ENCODE measurements around the gene ABO.
"Not testable (repeated sequence)": the region's sequence is repeated elsewhere in the genome, so short reads cannot be mapped to it uniquely, and the experiment has no call there.

The ABO gene

DNA sequence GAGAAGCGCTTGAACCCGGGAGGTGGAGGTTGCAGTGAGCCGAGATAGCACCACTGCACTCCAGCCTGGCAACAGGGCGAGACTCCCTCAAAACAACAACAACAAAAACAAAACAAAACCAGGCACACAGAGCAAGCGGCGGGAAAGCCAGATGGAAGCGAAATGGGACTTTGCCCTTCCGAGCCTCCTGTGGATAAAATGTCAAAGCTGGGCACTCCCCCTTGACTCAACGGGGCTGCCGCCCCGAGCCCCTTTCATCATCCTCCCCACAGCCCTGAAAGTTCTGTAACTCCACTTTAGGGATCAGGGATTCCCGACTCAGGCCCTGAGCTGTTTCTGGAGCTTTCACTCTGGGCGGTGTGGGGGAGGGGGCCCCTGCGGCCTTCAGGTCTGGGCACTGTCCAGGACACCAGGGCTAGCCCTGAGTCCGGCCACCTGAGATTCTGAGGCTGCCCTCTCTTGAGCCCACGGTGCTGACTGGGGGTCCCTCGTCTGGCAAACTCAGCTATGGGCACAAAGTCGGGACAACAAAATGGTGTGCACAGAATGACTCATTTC lies 35.4 kb downstream of the ABO start:
- no peak for DNase-seq (ENCODE audit: low read depth)
- H3K4me3 ChIP-seq (ENCODE audit: low read depth, low read length): no peak overlapping the region
- TF ChIP-seq, protein P1, sequence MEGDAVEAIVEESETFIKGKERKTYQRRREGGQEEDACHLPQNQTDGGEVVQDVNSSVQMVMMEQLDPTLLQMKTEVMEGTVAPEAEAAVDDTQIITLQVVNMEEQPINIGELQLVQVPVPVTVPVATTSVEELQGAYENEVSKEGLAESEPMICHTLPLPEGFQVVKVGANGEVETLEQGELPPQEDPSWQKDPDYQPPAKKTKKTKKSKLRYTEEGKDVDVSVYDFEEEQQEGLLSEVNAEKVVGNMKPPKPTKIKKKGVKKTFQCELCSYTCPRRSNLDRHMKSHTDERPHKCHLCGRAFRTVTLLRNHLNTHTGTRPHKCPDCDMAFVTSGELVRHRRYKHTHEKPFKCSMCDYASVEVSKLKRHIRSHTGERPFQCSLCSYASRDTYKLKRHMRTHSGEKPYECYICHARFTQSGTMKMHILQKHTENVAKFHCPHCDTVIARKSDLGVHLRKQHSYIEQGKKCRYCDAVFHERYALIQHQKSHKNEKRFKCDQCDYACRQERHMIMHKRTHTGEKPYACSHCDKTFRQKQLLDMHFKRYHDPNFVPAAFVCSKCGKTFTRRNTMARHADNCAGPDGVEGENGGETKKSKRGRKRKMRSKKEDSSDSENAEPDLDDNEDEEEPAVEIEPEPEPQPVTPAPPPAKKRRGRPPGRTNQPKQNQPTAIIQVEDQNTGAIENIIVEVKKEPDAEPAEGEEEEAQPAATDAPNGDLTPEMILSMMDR (IDR thresholded peaks at IDR 0.05; ENCODE audit: low read depth, low read length, missing control alignments): no peak

DNA sequence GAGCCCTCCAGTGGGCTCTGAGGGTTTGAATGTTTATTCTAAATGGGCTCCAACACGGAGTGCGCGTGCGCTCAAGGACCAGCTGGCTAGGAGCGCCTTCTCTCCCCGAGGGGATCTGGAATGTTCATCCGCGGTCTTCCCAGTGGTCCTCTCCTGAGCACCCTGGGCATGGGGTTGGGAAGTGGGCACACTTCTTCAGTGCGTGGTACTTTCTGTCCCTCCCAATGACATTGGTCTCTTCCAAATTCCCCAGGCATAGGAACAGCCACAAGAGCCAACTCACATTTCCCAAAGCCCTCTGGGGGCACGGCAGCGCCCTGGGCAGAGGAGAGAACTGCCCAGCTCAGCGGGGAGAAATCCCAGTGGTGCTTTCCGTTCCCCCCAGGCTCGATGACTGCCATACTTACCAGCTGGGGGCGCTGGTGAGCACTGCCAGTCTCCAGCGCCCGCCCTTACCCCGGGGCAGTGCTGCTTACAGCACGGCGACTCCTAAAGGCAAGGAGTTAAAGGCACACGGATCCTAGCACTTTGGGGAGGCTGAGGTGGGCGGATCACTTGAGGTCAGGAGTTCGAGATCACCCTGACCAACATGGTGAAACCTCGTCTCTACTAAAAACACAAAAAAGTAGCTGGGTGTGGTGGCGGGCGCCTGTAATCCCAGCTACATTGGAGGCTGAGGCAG lies 36.0 kb downstream of the ABO start:
- DNase-seq (ENCODE audit: low read depth): no peak
- TF ChIP-seq, protein P1 (IDR thresholded peaks at IDR 0.05; ENCODE audit: low read depth, low read length, missing control alignments): peak; percentile 67
- H3K4me3 ChIP-seq (ENCODE audit: low read depth, low read length): no peak overlapping the region

DNA sequence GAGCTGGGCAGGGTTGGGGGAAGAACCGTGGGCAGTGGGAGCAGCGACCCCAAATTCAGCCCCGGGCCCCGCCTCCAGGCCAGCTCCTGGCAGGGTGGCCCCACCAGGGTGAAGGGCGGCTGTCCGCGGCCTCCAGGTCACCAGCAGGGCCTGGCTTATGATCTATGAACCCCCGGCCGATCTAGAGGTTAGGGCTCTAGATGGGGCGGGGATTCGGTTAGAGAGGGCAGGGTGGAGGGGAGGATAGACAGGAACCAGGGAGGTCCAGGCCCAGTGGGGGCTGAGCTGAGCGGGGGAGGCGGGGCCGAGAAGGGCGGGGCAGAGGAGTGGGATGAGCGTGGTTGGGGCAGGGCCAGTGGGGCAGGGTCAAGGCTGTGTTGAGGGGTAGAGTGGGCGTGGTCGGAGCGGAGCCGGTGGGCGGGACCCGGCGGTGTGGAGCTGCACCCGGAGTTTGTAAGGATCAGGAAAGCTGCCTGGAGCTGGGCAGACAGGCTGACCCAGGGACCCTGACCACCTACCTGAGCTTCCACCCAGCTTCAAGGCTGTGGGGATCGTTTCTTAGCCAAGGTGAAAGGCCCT lies 36.6 kb downstream of the ABO start:
- TF ChIP-seq, protein P1 (IDR thresholded peaks at IDR 0.05; ENCODE audit: low read depth, low read length, missing control alignments): no peak
- no peak overlapping the region for H3K4me3 ChIP-seq (ENCODE audit: low read depth, low read length)
- DNase-seq (ENCODE audit: low read depth): no peak

DNA sequence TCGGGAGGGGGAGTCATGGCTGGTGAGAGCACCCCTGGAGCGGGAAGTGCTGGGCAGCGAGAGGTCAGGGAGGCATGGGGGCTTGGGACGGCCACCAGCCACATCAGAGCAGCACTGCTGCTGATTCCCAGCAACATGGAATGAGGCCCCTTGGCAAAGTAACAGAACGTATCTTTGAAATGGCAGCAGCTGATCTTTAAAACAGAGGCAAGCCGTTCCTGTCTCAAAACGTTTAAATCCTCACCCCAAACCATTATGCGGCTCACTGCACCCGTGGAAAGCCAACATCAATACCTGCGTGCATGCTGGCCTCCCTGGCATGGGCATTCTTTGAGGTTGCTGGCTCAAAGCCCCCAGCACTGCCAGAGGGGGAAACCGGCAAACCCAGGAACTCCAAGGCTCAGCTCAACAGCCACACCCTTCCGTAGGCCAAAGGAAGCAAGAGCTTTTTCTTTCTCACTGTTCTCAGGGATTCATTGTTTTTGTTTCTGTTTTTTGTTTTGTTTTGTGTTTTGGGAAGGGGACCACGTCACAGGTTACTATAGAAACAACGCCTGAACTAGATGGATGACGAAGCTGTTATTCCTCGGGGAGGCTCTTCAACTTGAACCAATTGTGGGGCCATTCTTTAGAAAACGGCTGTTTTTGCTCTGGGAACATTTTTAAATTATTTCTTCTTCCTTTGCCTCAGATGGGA lies 37.8 kb downstream of the ABO start:
- no peak for DNase-seq (ENCODE audit: low read depth)
- TF ChIP-seq, protein P1 (IDR thresholded peaks at IDR 0.05; ENCODE audit: low read depth, low read length, missing control alignments): no peak

DNA sequence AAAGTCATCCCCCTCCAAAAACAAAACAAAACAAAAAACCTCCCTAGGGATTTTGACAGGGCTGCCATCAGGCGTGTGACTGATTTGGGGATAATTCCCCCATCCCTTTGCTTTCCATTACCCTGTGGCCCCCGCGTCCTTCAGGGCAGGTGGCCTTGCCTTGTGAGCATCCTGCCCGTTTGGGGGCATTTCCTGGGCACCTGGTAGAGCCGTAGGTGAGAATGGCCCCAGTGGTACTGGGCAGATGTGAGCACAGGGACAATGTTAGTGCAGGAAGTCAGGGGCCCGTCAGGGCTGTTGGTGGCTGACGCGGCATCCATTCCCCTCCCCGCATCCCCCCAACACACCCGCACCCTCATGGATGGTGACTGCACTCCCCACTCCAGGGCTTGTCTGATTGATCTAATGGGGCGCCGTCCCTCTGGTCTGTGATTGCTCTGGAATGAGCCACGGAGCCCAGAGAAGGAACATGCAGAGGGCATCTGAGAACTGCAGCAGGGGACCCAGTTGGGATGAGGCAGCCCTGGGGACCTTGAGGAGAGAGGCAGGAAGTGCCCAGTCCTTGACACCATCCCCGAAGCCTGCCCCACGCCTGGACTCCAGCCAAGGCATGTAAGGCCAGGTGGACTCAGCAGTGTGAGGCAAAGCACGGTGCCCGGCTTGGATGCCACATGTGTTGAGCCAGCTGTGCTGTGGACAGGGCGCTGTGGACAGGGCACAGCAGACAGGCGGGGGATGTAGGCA lies 38.5 kb downstream of the ABO start:
- DNase-seq (ENCODE audit: low read depth); H3K4me3 ChIP-seq (ENCODE audit: low read depth, low read length): not testable (repeated sequence)

More for the DNA sequence above, 37.8 kb downstream of the ABO start:
- no peak overlapping the region for H3K4me3 ChIP-seq (ENCODE audit: low read depth, low read length)

DNA sequence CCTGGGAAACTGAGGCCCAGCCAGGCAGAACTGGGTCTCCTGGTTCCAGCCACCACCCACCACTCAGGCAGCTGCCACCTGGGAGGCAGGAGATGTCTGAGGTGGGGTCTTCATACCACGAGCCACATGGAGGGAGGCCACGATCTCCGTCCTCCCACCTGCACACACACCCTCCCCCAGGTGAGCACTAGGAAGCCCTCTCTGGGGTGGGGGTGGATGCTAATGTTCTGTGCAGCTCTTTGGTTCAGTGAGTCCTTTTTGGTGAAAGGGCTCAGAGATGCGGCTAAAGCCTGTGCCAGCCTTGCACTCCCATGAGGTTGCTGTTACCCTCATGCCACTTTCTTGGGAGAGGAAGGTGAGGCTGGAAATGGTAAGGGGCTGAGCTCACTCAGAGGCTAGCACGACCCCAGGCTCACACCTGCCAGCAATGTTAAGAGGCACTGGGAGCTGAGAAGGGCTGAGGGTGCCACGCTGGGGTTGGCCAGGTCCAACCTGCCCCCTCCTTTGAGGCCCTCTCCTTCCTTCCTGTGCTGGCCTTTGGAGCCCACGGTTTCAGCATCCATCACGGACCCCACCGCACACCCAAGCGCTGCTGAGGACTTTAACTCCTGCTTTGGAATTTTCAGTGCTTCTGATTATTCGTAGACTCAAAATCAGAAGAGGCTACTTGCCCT lies 39.3 kb downstream of the ABO start:
- no peak overlapping the region for H3K4me3 ChIP-seq (ENCODE audit: low read depth, low read length)
- TF ChIP-seq, protein P1 (IDR thresholded peaks at IDR 0.05; ENCODE audit: low read depth, low read length, missing control alignments): no peak
- DNase-seq (ENCODE audit: low read depth): no peak

All from GM12864 (cell line).